Effector memory CD4-positive, alpha-beta T cell (primary cell): Measurements from ENCODE around the gene PDZRN4.

ENCODE experiments used
- DNase-seq, 3 donors: peaks; one replicate each; pipeline ENCODE4 v3.0.0-alpha.2; 2020
- H3K27ac ChIP-seq: 2 replicates; pipeline ENCODE4 v1.7.0; 2013; ENCODE audit warnings: mild to moderate bottlenecking, low read length, moderate library complexity; ENCODE audit not compliant: insufficient read depth, poor library complexity, severe bottlenecking
- H3K27me3 ChIP-seq: replicated peaks from 2 replicates; pipeline ENCODE4 v1.7.0; 2013; ENCODE audit warnings: mild to moderate bottlenecking, low read length; ENCODE audit not compliant: insufficient read depth, control insufficient read depth, poor library complexity, severe bottlenecking
- H3K36me3 ChIP-seq: 2 replicates; pipeline ENCODE4 v1.7.0; 2013; ENCODE audit warnings: mild to moderate bottlenecking, low read length, moderate library complexity; ENCODE audit not compliant: control insufficient read depth, insufficient read depth
- H3K4me1 ChIP-seq: 2 replicates; pipeline ENCODE4 v1.7.0; 2013; ENCODE audit warnings: low read length, mild to moderate bottlenecking; ENCODE audit not compliant: control insufficient read depth, insufficient read depth, poor library complexity, severe bottlenecking
- H3K4me3 ChIP-seq: 2 replicates; pipeline ENCODE4 v1.7.0; 2013; ENCODE audit warnings: low read length, low read depth, mild to moderate bottlenecking; ENCODE audit not compliant: insufficient read depth, poor library complexity, severe bottlenecking
- H3K9me3 ChIP-seq: 2 replicates; pipeline ENCODE4 v1.7.0; 2013; ENCODE audit warnings: mild to moderate bottlenecking, low read length, moderate library complexity; ENCODE audit not compliant: control insufficient read depth

PDZRN4 gene

DNA sequence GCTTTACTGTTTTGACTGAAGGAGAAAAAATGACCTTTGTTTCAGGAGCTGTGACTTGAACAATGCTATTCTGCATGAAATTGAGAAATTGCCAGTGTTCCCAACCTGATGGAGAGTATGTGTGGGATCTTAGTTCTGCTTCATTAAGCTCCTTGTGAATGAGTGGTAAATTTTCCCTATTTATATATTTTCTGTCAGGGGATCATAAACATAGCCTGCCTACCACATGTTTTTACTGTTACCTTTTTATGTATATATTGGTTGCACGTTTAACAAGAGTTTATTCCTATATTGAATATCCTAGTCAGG lies 271.7 kb downstream of the PDZRN4 start:
- no peak for DNase-seq
- Histone ChIP-seq H3K4me3 (no peak overlapping the region), H3K27ac (no peak overlapping the region), H3K9me3 (no peaks in the 10 kb centered on the region), H3K27me3 (no peaks in the 10 kb centered on the region), H3K36me3 (no peaks in the 10 kb centered on the region), H3K4me1 (no peaks in the 10 kb centered on the region)

- Histone ChIP-seq H3K36me3 (no peaks in the 10 kb centered on the region), H3K4me3 (no peak overlapping the region), H3K4me1 (no peaks in the 10 kb centered on the region), H3K27me3 (no peaks in the 10 kb centered on the region), H3K27ac (no peak overlapping the region), H3K9me3 (no peaks in the 10 kb centered on the region)
- DNase-seq = no peak
Observed at GRCh38 chr12:41460906-41461305, 272.8 kb downstream of the PDZRN4 start.

DNA sequence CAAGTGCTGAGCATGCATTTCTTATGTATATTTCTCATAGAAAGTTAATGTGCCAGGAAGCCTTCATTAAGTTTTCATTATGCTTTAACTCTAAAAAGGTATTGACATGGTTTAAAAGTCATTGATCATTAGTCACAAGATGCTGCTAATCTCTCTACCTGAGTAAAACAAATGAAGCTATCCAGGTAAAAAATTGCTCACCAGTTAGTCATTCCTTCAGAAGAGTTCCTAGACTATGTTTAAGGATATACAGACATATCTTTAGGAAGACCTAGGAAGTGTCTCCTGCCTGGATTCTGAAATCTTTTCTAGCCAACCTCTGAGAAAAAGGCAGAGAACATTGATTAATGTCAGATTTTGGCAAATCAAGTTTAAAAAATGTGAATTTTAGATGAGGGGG lies 274.2 kb downstream of the PDZRN4 start:
- no peaks in the 10 kb centered on the region for H3K4me1 ChIP-seq
- no peaks in the 10 kb centered on the region for H3K9me3 ChIP-seq
- no peaks in the 10 kb centered on the region for H3K27me3 ChIP-seq
- H3K36me3 ChIP-seq = no peaks in the 10 kb centered on the region
- no peak overlapping the region for H3K27ac ChIP-seq
- no peak overlapping the region for H3K4me3 ChIP-seq
- no peak for DNase-seq

DNA sequence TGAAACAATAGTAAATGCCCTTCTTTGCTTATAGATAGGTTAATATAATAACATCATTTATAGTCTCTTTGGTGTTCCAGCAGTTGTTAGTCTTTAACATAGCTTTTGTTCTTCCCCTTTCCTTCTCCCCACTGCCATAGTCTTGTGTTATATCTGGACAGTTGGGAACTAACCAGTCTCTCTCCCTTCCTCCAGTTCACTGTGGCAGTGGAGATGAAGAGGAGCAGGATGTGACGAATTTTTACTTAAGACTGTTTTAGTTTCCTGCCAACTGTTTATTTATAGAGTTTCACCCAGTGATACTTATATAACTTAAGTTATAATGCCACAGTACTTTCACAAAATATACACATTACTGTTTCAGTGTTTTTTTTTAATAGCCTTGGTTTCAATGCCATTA lies 277.4 kb downstream of the PDZRN4 start:
- no peaks in the 10 kb centered on the region for H3K4me1 ChIP-seq
- H3K36me3 ChIP-seq = no peaks in the 10 kb centered on the region
- H3K27ac ChIP-seq = no peak overlapping the region
- H3K4me3 ChIP-seq = no peak overlapping the region
- H3K27me3 ChIP-seq = no peaks in the 10 kb centered on the region
- no peaks in the 10 kb centered on the region for H3K9me3 ChIP-seq
- DNase-seq = no peak

DNA sequence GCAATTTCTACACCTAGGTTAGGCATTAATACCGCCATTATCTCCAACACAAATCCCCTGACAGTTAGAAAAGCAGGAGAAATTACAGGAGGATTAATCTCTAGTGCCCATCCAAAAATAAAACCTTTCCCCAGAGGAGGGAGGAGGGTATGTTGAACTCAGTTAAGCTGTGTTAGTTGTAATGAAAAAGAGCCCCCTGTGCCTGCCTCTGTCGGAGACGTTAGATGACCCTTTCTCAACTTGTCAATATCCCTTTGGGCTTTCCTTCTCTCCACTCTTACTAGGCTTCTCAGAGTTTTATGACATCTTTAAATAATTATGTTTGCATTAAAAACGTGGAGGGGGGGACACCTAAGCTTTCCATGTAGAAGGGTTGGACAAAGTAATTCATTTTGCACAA lies 278.2 kb downstream of the PDZRN4 start:
- no peaks in the 10 kb centered on the region for H3K36me3 ChIP-seq
- no peaks in the 10 kb centered on the region for H3K9me3 ChIP-seq
- no peaks in the 10 kb centered on the region for H3K27me3 ChIP-seq
- H3K4me3 ChIP-seq = no peak overlapping the region
- no peak for DNase-seq
- H3K27ac ChIP-seq = no peak overlapping the region
- H3K4me1 ChIP-seq = no peaks in the 10 kb centered on the region

DNA sequence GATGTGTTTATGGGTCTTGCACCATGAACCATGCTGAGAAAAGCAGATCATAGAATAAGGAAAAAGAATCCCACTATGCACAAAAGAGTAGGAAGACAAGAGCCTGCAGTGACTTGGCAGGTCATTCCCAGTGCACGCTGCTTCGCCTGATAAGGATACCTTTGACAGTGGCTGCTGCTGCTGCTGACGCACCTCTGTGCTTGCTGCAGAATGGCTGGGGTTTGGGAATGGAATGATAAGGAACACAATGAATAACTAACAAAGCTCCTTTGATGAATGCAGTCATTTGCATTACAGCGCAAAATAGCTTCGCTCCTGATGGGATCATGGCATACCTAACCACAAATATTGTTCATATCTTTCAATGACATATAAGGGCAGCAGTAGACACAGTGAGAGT lies 278.7 kb downstream of the PDZRN4 start:
- Histone ChIP-seq H3K27me3 (no peaks in the 10 kb centered on the region), H3K27ac (no peak overlapping the region), H3K36me3 (no peaks in the 10 kb centered on the region), H3K9me3 (no peaks in the 10 kb centered on the region), H3K4me1 (no peaks in the 10 kb centered on the region), H3K4me3 (no peak overlapping the region)
- no peak for DNase-seq

DNA sequence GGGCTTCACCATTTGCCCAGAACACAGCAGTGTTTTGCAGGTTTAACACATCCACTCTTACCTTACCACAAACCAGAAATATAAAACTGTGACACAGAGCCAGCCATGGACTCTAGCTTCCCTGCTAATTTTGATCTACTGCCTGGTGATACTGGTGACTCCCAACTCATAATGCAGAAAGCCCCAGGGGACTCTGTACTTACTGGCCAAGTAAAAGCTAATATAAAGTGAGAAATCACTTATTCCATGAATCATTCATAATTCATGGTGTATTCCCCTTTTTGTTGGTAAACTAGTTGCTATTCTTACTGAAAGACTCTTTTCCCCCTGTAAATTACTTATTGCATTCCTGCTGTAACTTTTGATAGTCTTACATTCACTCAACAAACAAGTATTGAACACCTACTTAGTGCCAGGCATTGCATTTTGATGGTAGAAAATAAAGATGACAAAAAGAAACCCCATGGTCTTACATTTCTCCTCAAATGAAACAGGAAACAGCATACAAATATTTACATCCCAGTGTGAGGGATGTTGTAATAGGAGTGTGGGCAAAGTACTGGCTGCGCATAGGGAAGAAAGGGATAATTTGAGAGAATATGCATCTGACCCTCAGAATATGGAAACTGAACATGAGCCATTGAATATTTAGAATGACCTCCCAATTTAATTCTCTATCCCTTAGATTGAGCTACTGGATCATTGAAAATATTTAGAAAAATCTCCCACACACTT lies 279.6 kb downstream of the PDZRN4 start:
- DNase-seq = no peak
- H3K4me3 ChIP-seq = no peak overlapping the region

GRCh38 chr12:41468341-41468740 lies 280.2 kb downstream of the PDZRN4 start:
- no peaks in the 10 kb centered on the region for H3K36me3 ChIP-seq
- no peak overlapping the region for H3K27ac ChIP-seq
- no peak overlapping the region for H3K4me3 ChIP-seq
- no peaks in the 10 kb centered on the region for H3K4me1 ChIP-seq
- no peaks in the 10 kb centered on the region for H3K9me3 ChIP-seq
- DNase-seq = no peak
- no peaks in the 10 kb centered on the region for H3K27me3 ChIP-seq

More for the DNA sequence above, 279.6 kb downstream of the PDZRN4 start:
- no peaks in the 10 kb centered on the region for H3K27me3 ChIP-seq
- no peaks in the 10 kb centered on the region for H3K36me3 ChIP-seq
- no peak overlapping the region for H3K27ac ChIP-seq
- H3K9me3 ChIP-seq = no peaks in the 10 kb centered on the region
- H3K4me1 ChIP-seq = no peaks in the 10 kb centered on the region

DNA sequence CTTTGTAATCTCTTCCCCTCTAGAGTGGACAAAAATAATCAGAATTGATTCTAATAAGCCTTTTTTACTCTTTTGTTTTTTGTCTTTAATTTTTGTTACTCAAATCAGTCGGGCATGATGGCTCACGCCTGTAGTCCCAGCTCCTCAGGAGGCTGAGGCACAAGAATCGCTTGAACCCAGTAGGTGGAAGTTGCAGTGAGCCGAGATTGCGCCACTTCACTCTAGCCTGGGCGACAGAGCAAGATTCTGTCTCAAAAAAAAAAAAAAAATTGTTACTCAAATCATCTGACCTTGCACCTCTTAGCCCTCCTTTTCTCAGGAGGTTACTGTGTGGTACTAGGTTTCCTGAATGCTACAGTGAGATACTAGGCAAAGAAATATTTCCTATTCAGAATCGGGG lies 280.6 kb downstream of the PDZRN4 start:
- H3K4me1 ChIP-seq = no peaks in the 10 kb centered on the region
- H3K9me3 ChIP-seq = no peaks in the 10 kb centered on the region
- no peak overlapping the region for H3K4me3 ChIP-seq
- H3K36me3 ChIP-seq = no peaks in the 10 kb centered on the region
- no peak overlapping the region for H3K27ac ChIP-seq
- no peak for DNase-seq
- no peaks in the 10 kb centered on the region for H3K27me3 ChIP-seq

DNA sequence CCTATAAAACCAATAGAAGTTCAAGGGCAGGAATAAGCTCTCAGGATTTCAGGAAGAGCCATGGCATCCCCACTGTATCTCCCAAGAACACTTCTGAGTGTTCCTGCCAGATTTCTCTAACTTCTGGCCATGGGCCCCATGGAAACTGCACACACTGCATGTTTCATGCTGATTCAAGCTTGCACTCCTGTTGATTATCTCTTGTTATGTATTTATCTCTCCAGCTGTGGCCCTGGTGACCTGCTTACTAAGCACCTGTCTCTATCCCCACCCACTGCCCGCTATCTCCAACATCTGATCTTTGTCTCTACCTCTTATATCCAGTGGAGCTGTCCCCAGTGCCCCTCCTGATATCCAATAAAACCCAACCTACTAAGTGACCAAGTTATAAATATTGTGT lies 285.3 kb downstream of the PDZRN4 start:
- no peaks in the 10 kb centered on the region for H3K36me3 ChIP-seq
- H3K4me3 ChIP-seq = no peak overlapping the region
- H3K4me1 ChIP-seq = no peaks in the 10 kb centered on the region
- no peak for DNase-seq
- H3K27me3 ChIP-seq = no peaks in the 10 kb centered on the region
- no peaks in the 10 kb centered on the region for H3K9me3 ChIP-seq
- H3K27ac ChIP-seq = no peak overlapping the region
